ENCODE results near the gene SEZ6L2. TPM values are rescaled to one million over a fixed set of nuclear protein-coding genes. Genes with fewer than 3 reads are reported as not detected.
A peak's percentile ranks its signal among the peaks of the same experiment; 100 is the strongest.

Gene SEZ6L2
- total and polyA plus RNA-seq, 2 of the 13 experiments (the other 11 are each of a cell fraction or from before 2014, with no cell fraction given) = 14.9 to 16.9 TPM

DNA sequence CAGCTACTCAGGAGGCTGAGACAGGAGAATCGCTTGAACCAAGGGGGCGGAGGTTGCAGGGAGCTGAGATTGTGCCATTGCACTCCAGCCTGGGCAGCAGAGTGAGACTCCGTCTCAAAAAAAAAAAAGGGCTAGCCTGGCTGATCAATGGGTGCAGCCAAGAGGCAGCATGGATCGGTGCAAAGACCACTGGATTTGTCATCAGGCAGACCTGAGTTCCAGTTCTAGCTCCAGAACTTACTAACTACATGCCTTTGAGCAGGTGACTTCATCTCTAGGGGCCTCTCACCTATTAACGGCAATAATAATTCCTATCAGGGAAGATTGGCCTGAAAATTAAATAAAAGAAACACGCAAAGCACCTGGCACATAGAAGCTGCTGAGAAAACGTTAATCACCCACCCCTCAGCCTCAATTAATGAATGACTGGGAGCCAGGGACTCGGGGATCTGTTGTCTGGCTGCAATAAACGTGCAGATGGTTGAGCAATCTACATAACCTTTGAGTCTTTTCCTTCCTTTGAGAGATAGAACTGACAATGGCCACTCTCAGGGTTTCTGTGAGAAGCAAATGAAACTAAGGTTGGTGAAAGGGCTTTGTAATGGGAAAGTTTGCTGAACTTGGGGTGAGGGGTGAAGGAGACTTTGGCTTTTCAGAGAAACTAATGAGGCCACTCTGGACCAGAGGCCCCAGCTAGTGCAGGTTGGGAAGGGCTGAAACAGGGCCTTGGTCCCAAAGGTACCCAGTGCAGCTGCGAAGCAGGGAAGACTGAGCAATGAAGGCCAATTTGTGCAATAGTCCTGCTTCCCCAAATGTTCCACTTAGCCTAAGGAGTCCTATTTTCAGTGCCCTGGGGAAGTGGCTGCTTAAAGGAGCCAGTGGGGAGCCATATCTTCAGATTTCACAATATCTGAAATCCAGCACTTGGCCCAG is 7.6 kb downstream of the SEZ6L2 start (continued):
- TF ChIP-seq, protein P1, sequence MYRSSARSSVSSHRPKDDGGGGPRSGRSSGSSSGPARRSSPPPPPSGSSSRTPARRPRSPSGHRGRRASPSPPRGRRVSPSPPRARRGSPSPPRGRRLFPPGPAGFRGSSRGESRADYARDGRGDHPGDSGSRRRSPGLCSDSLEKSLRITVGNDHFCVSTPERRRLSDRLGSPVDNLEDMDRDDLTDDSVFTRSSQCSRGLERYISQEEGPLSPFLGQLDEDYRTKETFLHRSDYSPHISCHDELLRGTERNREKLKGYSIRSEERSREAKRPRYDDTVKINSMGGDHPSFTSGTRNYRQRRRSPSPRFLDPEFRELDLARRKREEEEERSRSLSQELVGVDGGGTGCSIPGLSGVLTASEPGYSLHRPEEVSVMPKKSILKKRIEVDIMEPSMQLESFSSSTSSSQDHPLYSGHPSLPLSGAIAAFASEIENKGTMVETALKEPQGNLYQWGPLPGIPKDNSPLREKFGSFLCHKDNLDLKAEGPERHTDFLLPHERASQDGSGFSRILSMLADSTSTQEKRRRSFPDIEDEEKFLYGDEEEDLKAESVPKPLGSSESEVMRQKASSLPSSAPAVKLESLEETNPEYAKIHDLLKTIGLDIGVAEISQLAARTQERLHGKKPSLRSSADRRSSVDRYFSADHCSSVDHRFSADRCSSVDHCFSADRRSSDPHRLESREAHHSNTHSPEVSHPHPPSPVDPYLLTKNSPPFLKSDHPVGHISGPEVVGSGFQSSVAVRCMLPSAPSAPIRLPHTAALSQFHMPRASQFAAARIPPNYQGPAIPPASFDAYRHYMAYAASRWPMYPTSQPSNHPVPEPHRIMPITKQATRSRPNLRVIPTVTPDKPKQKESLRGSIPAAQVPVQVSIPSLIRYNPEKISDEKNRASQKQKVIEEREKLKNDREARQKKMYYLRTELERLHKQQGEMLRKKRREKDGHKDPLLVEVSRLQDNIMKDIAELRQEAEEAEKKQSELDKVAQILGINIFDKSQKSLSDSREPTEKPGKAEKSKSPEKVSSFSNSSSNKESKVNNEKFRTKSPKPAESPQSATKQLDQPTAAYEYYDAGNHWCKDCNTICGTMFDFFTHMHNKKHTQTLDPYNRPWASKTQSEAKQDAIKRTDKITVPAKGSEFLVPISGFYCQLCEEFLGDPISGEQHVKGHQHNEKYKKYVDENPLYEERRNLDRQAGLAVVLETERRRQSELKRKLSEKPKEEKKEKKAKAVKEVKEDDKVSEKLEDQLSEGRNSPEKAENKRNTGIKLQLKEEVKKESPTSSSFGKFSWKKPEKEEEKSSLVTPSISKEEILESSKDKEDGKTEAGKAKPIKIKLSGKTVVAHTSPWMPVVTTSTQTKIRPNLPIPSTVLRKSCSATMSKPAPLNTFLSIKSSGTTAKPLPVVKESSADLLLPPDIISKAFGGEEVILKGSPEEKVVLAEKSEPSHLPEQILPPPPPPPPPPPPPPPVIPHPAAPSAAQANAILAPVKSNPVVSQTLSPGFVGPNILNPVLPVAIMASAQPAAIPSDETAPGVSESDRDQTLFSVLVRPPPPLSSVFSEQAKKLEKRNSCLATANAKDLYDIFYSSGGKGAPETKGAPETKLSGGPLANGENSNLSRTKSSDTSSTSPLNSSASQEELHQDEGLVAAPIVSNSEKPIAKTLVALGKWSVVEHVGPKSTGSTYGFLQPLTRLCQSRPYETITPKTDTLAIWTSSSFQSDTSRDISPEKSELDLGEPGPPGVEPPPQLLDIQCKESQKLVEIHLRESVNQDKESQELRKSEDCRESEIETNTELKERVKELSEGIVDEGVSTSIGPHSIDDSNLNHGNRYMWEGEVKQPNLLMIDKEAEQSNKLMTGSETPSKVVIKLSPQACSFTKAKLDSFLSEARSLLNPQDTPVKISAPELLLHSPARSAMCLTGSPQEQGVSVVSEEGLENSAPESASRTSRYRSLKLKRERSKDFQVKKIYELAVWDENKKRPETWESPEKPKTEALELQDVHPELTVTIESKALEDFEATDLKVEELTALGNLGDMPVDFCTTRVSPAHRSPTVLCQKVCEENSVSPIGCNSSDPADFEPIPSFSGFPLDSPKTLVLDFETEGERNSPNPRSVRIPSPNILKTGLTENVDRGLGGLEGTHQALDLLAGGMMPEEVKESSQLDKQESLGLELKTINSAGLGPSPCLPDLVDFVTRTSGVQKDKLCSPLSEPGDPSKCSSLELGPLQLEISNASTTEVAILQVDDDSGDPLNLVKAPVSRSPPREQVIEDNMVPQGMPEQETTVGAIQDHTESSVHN (CRISPR knock-in tag; IDR thresholded peaks at IDR 0.05) = no peak
- TF ChIP-seq ZNF10 (CRISPR knock-in tag; IDR thresholded peaks at IDR 0.05; ENCODE audit: borderline replicate concordance, low read depth) (no peak), HDAC1 (CRISPR knock-in tag; IDR thresholded peaks at IDR 0.05) (peak; percentile 46; the same call in 1 of the 2 replicates), RBAK (CRISPR knock-in tag; IDR thresholded peaks at IDR 0.05) (no peak), ZNF24 (IDR thresholded peaks at IDR 0.05) (no peak), PRPF4 (IDR thresholded peaks at IDR 0.05; ENCODE audit: low read depth, low read length, poor library complexity, severe bottlenecking) (no peak), ZNF451 (CRISPR knock-in tag; IDR thresholded peaks at IDR 0.05) (0 out of 2 replicates have a peak, but pooled peaks have one; percentile 69), ZBTB38 (CRISPR knock-in tag; IDR thresholded peaks at IDR 0.05) (no peak), ZNF687 (CRISPR knock-in tag; IDR thresholded peaks at IDR 0.05) (no peak; the same call in 1 of the 2 replicates), ZIK1 (CRISPR knock-in tag; IDR thresholded peaks at IDR 0.05; ENCODE audit: borderline replicate concordance, low read depth) (no peak), ZNF326 (CRISPR knock-in tag; IDR thresholded peaks at IDR 0.05; ENCODE audit: borderline replicate concordance) (no peak)
- TF ChIP-seq, protein P2, sequence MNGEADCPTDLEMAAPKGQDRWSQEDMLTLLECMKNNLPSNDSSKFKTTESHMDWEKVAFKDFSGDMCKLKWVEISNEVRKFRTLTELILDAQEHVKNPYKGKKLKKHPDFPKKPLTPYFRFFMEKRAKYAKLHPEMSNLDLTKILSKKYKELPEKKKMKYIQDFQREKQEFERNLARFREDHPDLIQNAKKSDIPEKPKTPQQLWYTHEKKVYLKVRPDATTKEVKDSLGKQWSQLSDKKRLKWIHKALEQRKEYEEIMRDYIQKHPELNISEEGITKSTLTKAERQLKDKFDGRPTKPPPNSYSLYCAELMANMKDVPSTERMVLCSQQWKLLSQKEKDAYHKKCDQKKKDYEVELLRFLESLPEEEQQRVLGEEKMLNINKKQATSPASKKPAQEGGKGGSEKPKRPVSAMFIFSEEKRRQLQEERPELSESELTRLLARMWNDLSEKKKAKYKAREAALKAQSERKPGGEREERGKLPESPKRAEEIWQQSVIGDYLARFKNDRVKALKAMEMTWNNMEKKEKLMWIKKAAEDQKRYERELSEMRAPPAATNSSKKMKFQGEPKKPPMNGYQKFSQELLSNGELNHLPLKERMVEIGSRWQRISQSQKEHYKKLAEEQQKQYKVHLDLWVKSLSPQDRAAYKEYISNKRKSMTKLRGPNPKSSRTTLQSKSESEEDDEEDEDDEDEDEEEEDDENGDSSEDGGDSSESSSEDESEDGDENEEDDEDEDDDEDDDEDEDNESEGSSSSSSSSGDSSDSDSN (CRISPR knock-in tag; IDR thresholded peaks at IDR 0.05) = no peak

All from HepG2 (cell line).